HFF-Myc (cell line): ENCODE measurements around the gene SLCO1B1.
"Not testable (repeated sequence)": the region's sequence is repeated elsewhere in the genome, so short reads cannot be mapped to it uniquely, and the experiment has no call there.

Experiments
- DNase-seq: peaks from one replicate; pipeline ENCODE4 v3.0.0-alpha.2; 2011; ENCODE audit warnings: low read depth; ENCODE audit errors: extremely low read depth
- H3K4me3 ChIP-seq: replicated peaks from 2 replicates; pipeline ENCODE4 v1.5.1; 2011; ENCODE audit warnings: low read depth, mild to moderate bottlenecking, control low read depth, low read length
- CTCF ChIP-seq: IDR thresholded peaks from 2 replicates; pipeline ENCODE4 v1.5.1; 2012; ENCODE audit warnings: mild to moderate bottlenecking, low read depth, low read length, control low read depth; ENCODE audit errors: missing control alignments

Gene SLCO1B1

GRCh38 chr12:21130998-21131397 is at the start of gene SLCO1B1:
SLCO1B1 (plus strand) TSS chr12:21131194; CDS start chr12:21141575, 10,381 bp downstream.
- no peak for DNase-seq
- no peak for TF ChIP-seq CTCF
- no peak within 1 kb of the TSS for H3K4me3 ChIP-seq

GRCh38 chr12:21084753-21085152 is 46.2 kb upstream of the SLCO1B1 start:
- H3K4me3 ChIP-seq, DNase-seq: not testable (repeated sequence)

GRCh38 chr12:21111732-21112131 is 19.3 kb upstream of the SLCO1B1 start:
- H3K4me3 ChIP-seq = no peak overlapping the region
- no peak for TF ChIP-seq CTCF
- DNase-seq = no peak

- DNase-seq = no peak
- no peak for TF ChIP-seq CTCF
- no peak overlapping the region for H3K4me3 ChIP-seq
Measured at GRCh38 chr12:21113266-21113665, 17.7 kb upstream of the SLCO1B1 start.

- TF ChIP-seq CTCF = no peak
- DNase-seq = no peak
- H3K4me3 ChIP-seq = no peak overlapping the region
Measured at GRCh38 chr12:21117995-21118394, 13.0 kb upstream of the SLCO1B1 start.

GRCh38 chr12:21118760-21119159 is 12.2 kb upstream of the SLCO1B1 start:
- TF ChIP-seq CTCF = no peak
- no peak for DNase-seq
- no peak overlapping the region for H3K4me3 ChIP-seq

- no peak overlapping the region for H3K4me3 ChIP-seq
- DNase-seq = no peak
- no peak for TF ChIP-seq CTCF
Measured at GRCh38 chr12:21129351-21129750, 1.6 kb upstream of the SLCO1B1 start.
